Heart left ventricle (tissue), 13 donors: Measurements from ENCODE around the gene HLA-DMA.

Experiments used
- POLR2A ChIP-seq, 2 donors: fragments of 450-650 bp; IDR thresholded peaks; one replicate each; pipeline ENCODE4 v1.6.1; 2017; ENCODE audit warnings: antibody characterized with exemption in 2 of 2, mild to moderate bottlenecking in 2 of 2, moderate library complexity in 2 of 2
- TF ChIP-seq, protein P1 (sequence below), 12 donors: fragments of 200-600 bp; sonication (generic) in 4 of 12; IDR thresholded peaks; one replicate each; pipeline versions ENCODE4 v1.5.0 to v1.8.0; 2018 to 2022; ENCODE audit warnings: antibody characterized with exemption in 12 of 12, mild to moderate bottlenecking in 5 of 12
- donor health status: ischemic (EF 13 %, LVEDD 7.1; RV severe dilation, severe dysfunction).
- donor health status: DM: no; HTN: yes; CAD: no.
- donor health status: DM: no; HTN: no; CAD: no.
- donor health status: ischemic (EF 25% LVEDD 6.9; RV normal size, moderate dysfunction).
- donor health status: ischemic (EF 25% LVEDD 5.7; RV mildly dilated, moderate dysfunction).
- donor health status: ischemic (EF 35%, LVEDD 5.7; RV mildly dilated, moderate dysfunction).
- donor health status: nonischemic (EF 11% LVEDD 7.7; RV severe dilation, severe dysfunction).
- donor health status: DM: yes; HTN: yes; CAD: no.
- donor health status: PGD.
- donor health status: ischemic (EF 29% LVEDD 5.4; RV normal size, mild dysfunction).
- donor health status: nonischemic (EF 23%, LVEDD 6.1; RV moderate dilation, normal function).

DNA sequence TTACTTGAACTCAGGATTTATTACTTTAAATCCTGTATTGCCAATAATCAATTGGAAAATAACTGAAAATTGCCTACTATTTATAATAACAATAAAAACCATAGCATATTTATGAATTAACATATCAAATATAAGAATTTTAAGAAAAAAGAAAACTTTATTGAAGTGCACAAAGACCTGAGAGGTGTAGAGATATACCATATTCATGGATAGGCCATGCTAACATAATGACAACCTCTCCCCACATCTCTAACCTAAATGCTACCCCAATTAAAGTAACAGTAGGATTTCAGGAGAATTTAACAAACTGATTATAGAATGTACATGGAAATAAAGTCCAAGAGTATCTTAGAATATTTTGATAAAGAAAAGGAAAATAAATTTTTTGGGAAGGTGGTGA lies 6.9 kb downstream of the HLA-DMA start:
- TF ChIP-seq, protein P1, sequence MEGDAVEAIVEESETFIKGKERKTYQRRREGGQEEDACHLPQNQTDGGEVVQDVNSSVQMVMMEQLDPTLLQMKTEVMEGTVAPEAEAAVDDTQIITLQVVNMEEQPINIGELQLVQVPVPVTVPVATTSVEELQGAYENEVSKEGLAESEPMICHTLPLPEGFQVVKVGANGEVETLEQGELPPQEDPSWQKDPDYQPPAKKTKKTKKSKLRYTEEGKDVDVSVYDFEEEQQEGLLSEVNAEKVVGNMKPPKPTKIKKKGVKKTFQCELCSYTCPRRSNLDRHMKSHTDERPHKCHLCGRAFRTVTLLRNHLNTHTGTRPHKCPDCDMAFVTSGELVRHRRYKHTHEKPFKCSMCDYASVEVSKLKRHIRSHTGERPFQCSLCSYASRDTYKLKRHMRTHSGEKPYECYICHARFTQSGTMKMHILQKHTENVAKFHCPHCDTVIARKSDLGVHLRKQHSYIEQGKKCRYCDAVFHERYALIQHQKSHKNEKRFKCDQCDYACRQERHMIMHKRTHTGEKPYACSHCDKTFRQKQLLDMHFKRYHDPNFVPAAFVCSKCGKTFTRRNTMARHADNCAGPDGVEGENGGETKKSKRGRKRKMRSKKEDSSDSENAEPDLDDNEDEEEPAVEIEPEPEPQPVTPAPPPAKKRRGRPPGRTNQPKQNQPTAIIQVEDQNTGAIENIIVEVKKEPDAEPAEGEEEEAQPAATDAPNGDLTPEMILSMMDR (IDR thresholded peaks at IDR 0.05) = no peak
- TF ChIP-seq POLR2A (IDR thresholded peaks at IDR 0.05) = no peak
